GM06990 (cell line): Measurements from ENCODE around the gene PRRG3.

ENCODE experiments used
- DNase-seq: peaks from one replicate; pipeline ENCODE4 v3.0.0-alpha.2; 2011; ENCODE audit not compliant: insufficient read length; ENCODE audit errors: extremely low read depth
- H3K27me3 ChIP-seq: replicated peaks from 2 replicates; pipeline ENCODE4 v1.6.0; 2011; ENCODE audit warnings: low read length; ENCODE audit not compliant: control insufficient read depth, insufficient read depth
- H3K36me3 ChIP-seq: 2 replicates; pipeline ENCODE4 v1.5.1; 2011; ENCODE audit warnings: low read length; ENCODE audit not compliant: control insufficient read depth, insufficient read depth
- H3K4me3 ChIP-seq: replicated peaks from 2 replicates; pipeline ENCODE4 v1.5.1; 2011; ENCODE audit warnings: low read depth, mild to moderate bottlenecking, control low read depth, low read length
- CTCF ChIP-seq: IDR thresholded peaks from 2 replicates; pipeline ENCODE4 v1.5.1; 2011; ENCODE audit warnings: low read length, control low read depth, mild to moderate bottlenecking, inconsistent platforms; ENCODE audit not compliant: insufficient read depth, poor library complexity, severe bottlenecking

PRRG3 gene

DNA sequence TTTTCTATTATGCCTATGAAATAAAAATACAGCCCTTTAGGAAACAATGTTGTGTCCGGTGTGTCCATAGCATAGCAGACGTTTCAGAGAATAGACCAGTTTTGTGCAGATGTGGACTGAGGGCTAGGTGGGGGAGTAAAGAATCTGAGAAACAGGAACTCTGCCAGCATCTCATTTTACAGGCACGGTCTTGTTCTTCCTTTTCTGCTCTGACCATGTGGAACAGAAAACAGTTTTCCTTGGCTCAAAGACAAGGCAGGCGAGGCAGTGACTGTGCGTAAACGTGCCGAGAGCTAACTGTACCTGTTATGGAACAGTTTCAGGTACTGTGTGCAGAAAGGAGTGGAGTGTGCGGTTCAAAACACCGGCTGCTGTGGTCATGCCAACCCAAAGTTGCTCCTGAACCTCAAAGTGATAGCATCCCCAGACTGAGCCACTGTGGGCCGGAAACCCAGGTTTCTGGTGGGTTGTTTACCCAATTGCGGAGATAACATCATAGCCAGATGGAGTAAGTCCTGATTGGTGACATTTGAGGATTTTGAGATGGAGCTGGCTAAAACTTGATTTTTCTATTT lies 59.5 kb downstream of the PRRG3 start:
- no peak overlapping the region for H3K4me3 ChIP-seq
- DNase-seq = no peak
- no peak for TF ChIP-seq CTCF
- H3K27me3 ChIP-seq = no peaks in the 10 kb centered on the region
- no peaks in the 10 kb centered on the region for H3K36me3 ChIP-seq
